HPDE6-E6E7 (cell line): ENCODE data around the gene CXorf65.
A peak's percentile ranks its signal among the peaks of the same experiment; 100 is the strongest.

ENCODE experiments used
- DNase-seq: peaks from one replicate; pipeline ENCODE4 v3.0.0; 2011; ENCODE audit warnings: missing footprints; ENCODE audit errors: extremely low spot score

Gene CXorf65

DNA sequence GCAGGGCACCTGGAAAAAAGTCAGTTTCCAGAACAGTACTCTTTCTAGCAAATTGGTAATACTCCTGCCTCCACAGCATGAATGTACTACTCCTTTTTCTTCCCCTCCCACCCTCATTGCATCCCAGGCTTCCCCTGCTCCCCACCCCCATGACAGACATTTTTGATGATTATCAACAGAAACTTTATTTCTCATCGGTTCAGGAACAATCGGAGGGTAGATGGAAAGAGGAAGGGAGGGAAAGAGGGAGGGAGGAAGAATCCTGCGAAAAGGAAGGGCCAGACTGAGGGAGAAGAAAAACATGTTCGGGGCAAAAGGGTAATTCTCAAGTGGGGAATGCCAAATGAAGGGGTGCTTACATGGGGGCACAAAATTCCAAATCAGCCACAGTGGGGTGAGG lies 705 bp upstream of the CXorf65 start:
- DNase-seq: no peak

DNA sequence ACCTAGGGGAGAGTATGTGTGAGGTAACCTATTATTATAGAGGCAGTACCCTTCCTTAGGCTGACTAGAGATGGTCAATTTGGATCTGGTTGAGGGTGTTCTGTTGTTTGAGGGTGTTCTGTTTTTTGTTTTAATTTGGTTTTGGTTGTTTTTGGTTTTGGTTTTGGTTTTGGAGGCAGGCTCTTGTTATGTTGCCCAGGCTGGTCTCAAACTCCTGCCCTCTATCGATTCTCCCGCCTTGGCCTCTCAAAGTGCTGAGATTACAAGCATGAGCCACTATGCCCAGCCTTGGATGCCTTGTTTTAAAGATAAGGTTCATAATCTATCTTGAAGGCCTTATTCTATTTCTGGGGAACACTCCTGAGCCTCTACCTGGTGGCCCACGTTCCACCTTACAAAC lies 912 bp downstream of the CXorf65 start:
- DNase-seq: no peak

DNA sequence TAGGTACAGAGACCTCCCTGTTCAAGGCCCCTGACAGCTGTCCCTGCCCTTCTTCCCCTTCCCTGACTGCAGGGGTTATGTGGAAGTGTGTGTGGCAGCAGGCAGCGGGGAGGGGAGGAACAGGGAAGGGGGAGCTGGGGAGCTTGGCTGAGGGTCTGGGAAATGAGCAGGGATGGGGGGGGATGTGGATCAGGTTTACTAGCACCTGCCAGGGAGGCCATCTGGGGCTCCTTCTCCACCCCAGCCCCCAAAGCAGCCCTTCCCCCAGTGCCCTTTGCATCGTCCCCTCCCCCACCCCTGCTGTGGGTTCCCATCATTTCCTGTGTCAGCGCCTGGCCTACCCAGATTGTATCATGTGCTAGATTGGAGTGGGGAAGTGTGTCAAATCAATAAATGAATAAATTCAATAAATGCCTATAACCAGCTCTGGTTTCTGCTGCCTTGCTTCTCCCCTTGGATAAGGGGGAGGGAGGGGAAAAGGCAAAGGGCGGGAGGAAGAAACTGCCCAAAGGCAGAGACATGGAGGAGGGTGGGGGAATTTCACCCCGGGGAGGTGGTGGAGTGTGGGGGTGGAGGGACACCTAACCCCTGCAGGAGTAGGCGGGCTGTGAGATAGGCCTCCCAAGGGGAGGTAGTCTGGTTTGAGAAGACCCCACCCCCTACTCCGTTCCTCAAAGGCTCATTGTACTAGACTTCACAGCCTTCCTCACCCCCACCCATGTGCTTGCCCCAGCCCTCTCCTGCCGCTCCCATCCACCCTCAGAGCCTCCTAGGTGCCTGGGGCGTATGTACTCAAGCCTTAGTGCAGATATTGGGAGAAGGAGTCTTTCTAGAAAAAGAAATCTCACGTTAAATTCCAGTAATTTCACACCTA lies 3.2 kb downstream of the CXorf65 start:
- no peak for DNase-seq

DNA sequence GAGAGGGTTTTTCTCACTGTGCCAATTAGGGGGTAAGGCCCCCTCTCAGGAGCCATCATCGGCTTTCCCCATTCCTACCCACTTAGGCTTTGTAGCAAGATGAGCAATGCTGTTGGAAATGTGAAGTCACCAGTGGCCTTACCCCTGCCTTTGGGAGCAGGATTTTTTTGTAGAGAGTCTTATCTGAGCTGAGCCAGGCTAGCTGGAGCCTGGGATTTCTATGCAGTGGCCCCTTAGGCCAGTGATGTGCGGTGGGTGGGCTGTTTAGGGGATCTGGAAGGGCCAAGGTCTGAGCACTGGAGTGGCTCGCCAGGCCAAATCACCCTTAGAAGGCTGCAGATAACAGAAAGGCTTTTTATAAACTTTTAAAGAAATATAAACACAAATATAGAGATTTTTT lies 4.2 kb downstream of the CXorf65 start:
- no peak for DNase-seq

DNA sequence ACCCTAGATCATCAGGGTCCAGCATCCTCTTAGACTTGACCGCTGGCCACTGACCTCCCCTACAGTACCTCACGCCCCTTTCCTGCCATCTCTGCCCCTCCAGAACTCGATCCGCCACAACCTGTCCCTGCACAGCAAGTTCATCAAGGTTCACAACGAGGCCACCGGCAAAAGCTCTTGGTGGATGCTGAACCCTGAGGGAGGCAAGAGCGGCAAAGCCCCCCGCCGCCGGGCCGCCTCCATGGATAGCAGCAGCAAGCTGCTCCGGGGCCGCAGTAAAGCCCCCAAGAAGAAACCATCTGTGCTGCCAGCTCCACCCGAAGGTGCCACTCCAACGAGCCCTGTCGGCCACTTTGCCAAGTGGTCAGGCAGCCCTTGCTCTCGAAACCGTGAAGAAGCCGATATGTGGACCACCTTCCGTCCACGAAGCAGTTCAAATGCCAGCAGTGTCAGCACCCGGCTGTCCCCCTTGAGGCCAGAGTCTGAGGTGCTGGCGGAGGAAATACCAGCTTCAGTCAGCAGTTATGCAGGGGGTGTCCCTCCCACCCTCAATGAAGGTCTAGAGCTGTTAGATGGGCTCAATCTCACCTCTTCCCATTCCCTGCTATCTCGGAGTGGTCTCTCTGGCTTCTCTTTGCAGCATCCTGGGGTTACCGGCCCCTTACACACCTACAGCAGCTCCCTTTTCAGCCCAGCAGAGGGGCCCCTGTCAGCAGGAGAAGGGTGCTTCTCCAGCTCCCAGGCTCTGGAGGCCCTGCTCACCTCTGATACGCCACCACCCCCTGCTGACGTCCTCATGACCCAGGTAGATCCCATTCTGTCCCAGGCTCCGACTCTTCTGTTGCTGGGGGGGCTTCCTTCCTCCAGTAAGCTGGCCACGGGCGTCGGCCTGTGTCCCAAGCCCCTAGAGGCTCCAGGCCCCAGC lies 5.7 kb downstream of the CXorf65 start:
- DNase-seq: no peak

DNA sequence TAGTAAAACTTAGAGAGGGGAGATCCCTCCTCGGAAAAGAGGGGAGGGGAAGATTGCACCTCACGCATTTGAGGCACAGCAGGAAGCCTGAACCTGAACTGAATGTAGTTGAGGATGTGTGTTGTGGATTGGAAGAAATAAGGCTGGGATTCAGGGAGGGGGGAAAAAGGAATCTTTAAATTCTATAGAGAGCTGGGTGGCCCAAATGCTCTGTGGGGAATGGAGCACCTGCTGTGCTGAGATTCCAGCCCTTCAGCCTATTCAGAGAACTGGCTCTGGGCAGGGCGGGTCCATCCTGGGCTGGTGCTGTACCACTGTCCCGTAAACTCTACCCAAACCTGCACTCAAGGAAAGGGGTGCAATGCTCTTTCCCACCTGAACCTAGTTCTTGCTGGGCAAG lies 6.8 kb downstream of the CXorf65 start:
- DNase-seq: no peak

DNA sequence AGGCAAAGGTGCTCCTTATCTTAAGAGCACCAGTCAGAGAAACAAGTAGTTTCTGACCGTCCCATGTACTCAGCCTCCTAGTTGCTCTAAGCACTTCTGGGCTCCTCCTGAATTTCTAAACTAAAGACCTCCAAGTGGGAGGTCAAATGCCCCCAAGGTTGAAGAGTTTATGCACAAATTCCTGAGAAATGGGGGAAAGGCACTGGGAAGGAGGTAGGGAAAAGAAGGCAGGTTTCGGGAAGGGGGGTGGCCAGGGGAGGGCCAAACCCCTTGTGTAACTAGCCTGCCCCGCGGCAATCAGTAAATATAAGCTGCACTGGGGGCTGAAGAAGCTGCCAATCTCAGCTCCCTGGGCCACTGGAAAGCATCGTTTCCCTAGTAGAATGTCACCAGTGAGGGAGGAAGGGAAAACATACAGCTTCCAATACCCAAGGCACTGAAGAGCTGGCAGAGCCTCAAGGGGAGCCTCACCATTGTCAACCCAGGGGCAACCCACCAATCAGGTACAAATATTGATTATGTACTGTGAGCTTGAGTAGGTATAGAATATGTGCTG lies 7.5 kb downstream of the CXorf65 start:
- DNase-seq: no peak

DNA sequence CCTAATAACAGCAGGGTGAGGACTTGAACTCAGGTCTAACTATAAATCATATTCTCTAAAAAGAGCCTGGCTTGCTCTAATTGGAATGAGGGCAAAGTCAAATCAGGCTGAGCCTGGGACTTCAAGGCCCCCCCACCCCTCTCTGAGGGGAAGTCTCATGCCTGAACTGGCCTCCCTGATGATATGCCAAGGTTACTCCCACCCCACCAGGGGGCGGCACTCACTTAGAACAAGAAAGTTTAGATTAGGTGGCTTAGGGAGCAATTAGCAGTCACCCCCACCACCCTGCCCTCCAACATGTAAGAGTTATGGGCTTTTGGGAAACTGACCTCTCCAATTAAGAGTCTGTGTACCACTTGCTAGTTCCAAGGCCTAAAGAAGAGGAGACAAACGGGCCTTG lies 8.2 kb downstream of the CXorf65 start:
- DNase-seq: no peak

DNA sequence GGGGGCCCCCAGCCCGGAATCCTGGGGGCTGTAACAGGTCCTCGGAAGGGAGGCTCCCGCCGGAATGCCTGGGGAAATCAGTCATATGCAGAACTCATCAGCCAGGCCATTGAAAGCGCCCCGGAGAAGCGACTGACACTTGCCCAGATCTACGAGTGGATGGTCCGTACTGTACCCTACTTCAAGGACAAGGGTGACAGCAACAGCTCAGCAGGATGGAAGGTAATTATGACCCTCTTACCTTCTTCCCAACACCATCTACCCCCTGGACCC lies 9.8 kb downstream of the CXorf65 start:
- no peak for DNase-seq

DNA sequence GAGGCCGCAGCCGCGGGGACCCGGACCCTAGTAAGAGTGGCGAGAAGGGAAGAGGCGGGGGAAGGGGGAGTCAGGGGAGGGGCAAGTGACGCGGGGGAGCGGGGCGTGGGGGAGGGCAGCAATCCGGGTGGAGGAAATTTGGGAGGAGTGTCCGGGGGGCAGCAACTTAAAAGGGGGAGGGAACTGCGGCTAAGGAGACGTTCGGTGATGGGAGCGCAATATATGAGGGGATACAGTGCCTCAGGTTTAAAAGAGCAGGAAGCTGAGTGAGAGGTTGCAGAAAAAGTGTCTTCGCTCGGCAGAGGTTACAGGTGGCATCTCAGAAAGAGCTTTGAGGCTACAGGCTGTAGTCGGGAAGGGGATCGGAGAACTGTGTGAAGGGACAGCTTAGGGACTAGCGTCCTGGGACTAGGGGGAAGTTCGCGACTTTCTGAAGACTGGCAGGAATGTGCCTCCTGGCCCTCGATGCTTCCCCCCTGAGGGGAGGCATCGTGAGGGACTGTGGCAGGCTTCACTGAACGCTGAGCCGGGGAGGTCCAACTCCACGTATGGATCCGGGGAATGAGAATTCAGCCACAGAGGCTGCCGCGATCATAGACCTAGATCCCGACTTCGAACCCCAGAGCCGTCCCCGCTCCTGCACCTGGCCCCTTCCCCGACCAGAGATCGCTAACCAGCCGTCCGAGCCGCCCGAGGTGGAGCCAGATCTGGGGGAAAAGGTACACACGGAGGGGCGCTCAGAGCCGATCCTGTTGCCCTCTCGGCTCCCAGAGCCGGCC lies 10.4 kb downstream of the CXorf65 start:
- no peak for DNase-seq

DNA sequence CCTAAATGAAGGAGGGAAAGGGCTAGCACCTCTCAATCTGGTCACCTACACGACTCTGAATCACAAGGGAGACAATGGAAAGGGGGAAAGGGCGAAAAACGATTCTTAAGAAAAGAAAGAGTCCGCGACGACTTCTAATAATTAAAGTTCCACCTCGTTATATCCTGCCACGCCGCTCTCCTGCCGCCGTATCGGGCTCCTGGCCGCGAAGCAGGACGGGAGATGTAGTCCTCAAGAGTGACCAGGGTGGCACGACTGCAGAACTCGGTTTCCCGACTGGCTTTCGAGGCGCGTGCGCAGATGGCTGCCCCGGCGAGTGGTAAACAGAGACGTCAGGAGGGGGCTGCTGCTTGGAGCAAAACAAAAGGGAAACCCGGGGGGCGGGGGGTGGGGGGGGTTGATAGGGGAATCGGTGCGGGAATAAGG lies 11.0 kb downstream of the CXorf65 start, which contains the start of gene FOXO4:
Gene FOXO4 (plus strand): TSS at position 297 of the 426 bp plus-strand sequence. CDS start 678 bp downstream, outside the sequence.
- DNase-seq: peak; percentile 83

DNA sequence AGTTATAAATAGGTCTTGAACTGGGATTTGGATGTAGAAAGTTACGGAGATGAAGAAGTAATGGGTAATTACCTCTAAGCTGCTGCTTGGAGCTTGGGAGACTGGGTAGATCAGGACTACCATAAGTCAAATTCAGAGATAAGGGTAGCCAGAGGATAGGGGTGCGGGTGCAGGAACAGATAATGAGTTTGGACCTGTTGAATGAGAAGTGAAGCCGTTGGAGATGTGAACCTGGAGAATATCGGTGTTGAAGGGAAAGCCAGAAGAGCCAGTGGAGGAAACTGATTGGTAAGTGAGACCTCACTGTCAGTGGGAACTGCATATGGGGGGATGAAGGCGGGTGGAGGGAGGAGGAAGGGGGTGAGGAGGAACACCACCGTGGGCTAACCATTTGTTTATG lies 11.5 kb downstream of the CXorf65 start:
- DNase-seq: no peak

DNA sequence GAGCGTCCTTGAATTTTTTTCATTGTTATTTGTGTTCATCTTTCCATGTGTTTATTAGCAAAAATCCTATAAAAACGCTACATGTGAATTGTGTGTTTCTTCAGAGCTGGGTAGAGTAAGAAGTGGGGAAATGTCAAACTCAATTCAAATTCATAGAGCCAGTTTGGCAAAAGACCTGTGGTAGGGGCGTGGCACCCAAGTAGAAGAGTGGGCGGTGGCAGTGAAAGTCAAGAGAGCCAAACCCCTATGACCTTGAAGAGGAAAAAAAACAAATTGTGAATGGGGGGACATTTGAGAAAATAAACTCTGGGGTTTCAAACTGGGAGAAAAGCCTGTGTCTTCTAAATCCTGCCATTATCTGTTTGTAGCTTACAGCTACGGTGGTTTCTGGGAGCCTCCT lies 15.3 kb downstream of the CXorf65 start:
- no peak for DNase-seq

DNA sequence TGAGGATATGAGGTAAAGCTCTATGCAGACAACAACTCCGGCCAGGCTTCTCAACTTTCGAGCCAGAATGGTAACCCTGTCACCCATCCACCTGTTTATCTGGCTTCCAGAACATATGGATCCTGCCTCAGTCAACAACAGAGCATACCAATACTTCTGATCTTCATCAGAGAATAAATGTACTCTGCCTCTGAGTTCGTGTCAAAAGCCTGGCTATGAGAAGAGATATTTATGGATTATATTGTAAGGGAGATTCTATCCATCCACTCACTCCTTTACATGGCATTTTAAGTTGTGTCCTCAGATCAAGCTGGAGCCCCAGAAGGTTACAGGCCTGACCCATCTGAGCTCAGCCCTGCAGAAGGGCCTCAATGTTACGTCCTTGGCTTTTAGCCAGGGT lies 20.6 kb downstream of the CXorf65 start:
- no peak for DNase-seq

DNA sequence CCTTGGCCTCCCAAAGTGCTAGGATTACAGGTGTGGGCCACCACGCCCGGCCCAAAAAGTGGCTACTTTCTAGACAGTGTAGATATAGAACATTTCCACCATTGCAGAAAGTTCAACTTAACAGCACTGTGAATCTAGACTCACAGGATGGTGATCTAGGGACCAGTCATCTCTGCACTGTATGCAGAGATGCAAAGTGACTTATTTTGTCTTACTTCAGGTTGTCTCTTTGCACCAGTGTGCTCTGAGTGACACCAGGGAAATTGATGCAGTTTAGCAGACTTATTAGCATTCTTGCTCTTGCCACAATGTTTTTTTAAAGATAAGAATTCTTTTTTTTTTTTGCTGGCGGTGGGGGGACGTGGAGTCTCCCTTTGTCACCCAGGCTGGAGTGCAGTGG lies 23.7 kb downstream of the CXorf65 start:
- no peak for DNase-seq

DNA sequence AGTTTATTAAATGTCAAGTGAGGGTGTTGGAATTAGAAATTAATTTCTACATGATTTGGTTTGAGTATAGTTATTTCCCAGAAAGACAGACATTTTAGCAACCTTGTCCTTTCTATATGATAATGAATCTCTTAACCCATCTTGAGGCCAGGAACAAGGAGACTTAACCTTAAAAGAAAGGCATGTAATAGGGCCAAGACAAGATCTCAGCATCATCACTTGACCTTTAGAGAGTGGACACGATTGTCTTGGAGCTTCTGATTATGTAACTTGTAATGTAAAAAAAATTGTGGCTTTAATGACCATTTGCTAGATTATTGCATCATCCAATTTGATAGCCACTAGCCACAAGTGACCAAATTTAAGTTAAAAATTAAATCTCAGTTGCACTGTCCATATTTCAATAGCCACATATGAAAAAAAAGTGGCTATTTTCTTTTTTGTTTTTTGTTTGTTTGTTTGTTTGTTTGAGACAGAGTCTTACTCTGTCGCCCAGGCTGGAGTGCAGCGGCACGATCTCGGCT lies 24.4 kb downstream of the CXorf65 start:
- no peak for DNase-seq

DNA sequence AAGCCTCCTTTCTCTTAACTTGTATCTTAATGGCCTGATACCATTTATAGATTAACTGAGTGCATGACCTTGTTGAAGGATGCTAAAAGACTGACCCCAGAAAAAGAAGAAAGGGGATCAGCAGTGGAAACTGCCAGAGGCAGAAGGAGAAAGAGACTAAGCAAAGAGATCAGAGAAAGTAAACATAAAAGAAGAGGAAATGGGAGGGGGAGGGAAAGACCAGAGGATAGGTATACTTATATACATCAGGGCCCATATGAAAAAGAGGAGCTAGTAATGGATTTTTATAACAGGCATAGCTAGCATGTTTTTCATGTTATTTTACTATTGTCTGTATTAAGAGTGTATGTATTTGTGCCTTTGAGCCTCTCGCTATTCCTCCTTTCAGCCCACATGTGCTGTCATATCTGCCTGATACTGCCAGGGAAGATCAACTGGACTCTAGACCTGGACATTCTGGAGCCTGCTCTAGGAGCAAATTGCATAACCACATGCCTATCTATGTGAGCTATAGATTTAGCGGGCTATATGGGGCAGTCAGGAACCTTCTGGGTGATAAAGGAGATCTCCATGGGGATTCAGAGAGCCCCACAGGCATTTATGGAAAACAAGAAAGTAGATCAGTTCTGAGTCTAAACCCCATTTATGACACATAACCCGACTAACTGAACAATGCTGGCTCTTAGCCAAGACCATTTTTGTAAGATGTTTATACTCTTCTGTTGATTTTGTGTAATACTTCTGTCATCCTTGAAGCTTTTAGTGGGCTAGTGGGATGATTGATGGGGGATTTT lies 25.0 kb downstream of the CXorf65 start:
- DNase-seq: no peak

DNA sequence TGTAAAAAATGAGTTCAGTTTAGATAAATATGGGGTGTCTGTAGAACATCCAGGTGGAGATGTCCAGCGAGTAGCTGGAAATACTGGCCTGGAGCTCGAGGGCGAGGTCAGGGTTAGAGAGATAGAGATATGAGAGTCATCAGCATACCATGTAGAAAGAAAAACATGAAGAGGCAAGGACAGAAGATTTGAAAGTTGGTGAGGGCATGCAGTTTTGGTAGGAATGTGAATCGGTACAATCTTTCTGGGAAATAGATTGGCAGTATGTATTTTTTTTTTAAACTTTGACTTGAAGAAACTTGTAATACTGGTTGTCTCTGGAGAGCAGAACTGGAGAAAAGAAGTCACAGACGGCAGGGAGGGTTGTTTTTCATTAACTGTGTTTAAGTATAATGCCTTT lies 36.0 kb downstream of the CXorf65 start:
- DNase-seq: no peak

DNA sequence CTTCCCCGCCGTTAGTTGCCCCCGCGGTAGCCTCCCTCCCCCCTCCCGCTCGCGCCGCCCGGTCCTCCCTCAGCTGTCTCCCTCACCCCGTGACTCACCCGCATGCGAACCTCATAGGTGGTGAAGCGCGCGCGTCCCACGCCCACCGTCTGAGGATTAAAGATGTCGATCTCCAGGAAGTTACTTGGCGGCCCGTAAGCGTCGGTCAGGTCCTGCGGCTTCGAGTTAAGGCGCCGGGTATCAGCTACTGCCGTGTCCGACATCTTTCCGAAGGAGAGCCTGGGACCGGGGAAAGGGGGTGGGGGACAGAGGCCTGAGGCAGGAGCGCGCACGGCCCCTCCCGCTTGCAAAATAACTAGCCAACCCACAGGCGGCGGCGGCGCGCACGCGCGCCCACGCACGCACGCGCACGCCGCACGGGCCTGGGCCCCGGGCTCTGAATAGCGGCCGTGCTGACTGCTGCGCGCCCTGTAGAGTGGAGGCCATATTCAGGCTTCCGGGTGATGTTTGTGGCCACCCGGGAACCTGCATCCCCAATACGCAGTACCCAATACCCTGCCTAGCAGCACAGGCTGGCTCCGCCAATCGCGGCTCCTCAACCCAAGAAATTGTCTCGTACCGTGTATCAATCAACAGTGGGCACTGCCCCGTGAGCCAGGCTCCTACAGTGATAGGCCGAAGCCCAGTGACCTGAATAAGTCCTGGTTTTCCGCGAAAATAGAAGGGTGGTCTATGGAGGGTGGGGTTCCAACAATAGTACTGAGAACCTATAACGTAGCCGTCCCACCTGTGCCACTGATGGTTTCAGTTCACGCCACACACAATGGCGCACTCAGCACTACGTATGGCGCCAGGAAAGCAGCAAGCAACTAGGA lies 38.3 kb downstream of the CXorf65 start, which contains the start of gene SNX12:
Gene SNX12 (minus strand): TSS at position 291 of the 875 bp plus-strand sequence. CDS start 28 bp downstream, at position 263.
- peak; percentile 75 for DNase-seq

DNA sequence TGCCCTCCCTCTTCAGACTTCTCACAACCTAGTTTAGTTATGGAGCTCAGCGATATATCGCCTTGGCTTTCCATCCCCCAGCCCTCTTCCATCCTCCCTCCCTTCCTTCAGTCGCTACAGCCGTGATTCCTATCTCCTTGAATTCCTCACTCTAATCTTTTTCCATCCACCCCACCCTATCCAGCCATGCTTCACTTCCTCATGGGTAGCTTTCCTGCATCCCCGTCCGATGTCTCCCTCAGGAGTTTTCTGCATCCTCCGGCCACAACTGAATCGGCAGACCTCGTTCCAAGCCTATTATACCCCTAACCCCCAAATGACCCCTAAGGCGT lies 38.9 kb downstream of the CXorf65 start:
- no peak for DNase-seq
